Stimulated activated CD8-positive, alpha-beta memory T cell treated with anti-CD3 and anti-CD28 coated beads, Interleukin-7, amount 100 ng/mL, for 1 hour (primary cell): ENCODE results near the gene PAGR1.
"Not testable (repeated sequence)": the region's sequence is repeated elsewhere in the genome, so short reads cannot be mapped to it uniquely, and the experiment has no call there.

Experiments used
- DNase-seq, 2 donors: peaks; one replicate each; pipeline ENCODE4 v3.0.0-alpha.2; 2020; ENCODE audit warnings: low read depth in 2 of 2

PAGR1 gene

DNA sequence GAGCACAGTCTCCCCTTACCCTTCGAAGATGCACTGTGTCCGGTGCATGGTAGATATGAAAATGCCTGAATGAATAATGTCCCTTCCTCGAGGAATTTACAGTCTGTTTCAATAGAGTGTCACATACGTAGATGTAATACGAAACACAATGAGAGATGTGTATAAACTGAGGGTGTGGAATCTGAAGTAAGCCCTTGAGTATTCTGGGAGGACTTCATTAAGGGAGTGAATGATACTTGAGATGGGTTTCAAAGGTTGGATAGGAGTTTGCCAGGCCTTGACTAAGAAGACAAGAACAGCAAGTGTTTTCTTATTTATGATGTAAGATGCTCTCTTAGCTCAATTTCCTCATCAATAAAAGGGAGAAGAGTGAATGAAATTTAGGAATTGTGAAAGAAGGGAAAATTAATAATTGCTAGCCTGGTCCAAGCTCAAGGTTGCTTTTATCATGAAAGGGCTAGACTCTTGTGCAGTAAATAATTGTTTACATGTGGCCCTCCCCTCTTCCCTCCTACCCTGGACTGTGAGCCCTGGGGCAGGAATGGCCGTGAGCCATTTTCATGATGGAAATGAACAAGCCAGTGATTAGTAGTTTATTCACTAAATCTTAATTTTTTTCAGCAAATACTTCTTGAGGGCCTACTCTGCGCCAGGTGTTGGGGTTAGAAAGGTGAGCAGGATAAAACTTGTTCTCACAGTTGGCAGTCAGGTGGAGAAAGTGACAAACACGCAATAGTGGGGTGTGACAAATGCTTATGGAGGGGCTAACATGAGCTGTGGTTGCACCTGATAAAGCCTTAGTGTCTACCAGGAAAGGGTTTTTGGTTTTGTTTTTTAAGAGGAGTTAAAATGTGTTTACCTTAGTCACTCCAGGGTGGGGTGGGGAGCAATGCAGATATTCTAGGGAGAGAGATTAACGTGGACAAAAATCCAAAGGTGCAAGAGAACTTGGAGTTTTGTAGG is 23.8 kb upstream of the PAGR1 start:
- DNase-seq, result no peak

DNA sequence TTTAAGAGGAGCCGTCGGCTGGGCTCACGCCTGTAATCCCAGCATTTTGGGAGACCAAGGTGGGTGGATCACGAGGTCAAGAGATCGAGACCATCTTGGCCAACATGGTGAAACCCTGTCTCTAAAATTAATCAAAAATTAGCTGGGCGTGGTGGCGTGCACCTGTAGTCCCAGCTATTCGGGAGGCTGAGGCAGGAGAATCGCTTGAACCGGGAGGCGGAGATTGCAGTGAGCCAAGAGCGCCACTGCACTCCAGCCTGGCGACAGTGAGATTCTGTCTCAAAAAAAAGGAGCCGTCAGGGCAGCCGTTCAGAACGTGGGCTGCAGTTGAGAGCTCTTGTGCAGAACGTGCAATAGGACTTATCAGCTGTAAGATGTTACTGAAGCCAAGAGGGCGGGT is 22.8 kb upstream of the PAGR1 start:
- not testable (repeated sequence) for DNase-seq

GRCh38 chr16:29794231-29794710 is 21.7 kb upstream of the PAGR1 start:
- DNase-seq, result no peak

GRCh38 chr16:29802416-29802935 is 13.5 kb upstream of the PAGR1 start:
- DNase-seq, result no peak

- DNase-seq, result no peak
Measured at GRCh38 chr16:29804020-29804419, 11.9 kb upstream of the PAGR1 start.

DNA sequence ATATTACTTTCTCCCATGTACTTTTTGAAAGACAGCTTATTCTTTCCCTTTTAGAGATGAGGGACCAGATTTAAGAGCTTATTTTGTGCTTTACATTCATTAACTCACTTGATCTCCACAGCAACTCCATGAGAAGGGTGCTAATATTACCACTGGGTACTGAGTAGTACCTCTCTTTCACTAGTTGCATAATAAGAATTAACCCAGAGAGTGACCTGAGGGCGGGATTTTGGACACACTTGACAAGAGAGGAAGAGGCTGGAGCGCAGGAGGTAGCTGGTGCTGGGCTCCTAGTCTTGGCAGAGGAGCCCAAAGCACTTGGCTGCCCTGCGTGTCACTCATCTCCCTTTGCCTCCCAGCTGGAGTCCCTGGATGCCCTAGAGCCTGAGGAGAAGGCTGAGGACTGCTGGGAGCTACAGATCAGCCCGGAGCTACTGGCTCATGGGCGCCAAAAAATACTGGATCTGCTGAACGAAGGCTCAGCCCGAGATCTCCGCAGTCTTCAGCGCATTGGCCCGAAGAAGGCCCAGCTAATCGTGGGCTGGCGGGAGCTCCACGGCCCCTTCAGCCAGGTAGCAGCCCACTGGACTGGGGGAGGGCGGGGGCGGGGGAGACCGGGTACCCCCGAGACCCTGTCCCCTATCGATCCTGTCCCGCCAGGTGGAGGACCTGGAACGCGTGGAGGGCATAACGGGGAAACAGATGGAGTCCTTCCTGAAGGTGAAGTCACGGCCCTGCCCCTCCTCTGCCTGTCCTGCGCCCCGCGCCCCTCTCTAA is 11.3 kb upstream of the PAGR1 start:
- no peak for DNase-seq

DNA sequence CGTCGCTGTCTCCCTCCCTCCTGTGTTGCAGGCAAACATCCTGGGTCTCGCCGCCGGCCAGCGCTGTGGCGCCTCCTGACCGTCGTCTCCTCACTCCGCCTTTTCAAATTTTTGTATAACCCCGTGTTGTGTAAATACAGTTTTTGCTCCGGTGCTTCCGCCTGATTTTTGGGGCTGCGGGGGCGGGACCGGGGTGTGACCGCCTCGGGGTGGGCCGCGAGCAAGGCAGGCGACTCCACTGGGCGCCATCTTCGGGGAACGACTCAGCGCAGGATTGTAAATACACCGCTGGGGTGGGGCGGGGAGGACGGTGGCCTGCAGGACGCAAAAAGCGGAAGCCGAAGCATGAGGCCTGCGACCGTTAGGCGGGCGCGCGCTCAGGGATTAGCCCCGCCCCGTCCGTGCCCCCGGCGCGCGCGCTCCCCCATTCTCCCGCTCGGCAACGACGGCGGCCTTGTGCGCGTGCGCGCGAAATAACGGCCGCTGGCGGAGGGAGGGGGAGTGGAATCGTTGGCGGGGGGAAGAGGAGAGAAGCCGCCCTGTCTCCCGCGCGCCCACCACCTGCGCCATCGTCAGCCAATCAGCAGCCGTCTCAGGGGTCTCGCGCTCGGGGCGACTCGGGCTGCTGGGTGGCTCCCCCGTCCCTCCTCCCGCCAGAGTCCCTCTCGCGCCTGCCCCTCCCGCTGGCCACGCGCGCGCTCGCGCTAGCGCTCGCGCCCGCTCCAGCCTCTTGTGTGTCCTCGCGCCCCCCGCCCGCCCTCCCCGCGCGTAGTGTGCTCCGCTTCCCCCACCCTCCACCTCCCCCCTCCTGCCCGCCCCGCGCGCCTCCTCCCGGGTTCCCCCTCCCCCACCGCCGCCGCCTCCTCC is 10.5 kb upstream of the PAGR1 start:
- peak; percentile 94 to 95 for DNase-seq

DNA sequence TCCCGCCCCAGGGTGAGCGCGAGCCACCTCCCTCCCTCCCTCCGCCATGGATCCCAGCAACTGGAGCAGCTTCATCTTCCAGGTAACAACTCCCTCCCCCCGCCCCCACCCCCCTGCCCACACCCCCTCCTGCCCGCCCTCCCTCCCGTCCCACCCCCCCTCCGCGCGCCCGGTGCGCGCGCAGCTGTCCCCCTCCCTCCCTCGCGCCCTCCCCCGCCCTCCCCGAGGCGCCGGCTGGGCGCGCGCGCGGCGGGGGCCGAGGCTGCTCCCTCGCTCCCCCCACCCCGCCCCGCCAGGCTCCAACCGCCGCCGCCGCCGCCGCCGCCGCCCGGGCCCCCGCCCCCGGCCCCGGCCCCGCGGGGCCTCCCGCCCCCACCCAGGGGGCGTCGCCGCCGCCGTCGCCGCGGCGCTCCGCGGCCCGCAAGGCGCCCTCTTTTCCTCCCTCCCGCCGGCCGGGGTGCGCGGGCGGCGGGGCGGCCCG is 9.8 kb upstream of the PAGR1 start, which contains the start of gene MAZ:
MAZ (plus strand) TSS at position 431 of the 481 bp plus-strand sequence. CDS start 173 bp downstream, outside the sequence.
- DNase-seq, result peak in 1 of 2 donors; percentile 51

- no peak for DNase-seq
Measured at GRCh38 chr16:29806641-29807425, 9.1 kb upstream of the PAGR1 start.

DNA sequence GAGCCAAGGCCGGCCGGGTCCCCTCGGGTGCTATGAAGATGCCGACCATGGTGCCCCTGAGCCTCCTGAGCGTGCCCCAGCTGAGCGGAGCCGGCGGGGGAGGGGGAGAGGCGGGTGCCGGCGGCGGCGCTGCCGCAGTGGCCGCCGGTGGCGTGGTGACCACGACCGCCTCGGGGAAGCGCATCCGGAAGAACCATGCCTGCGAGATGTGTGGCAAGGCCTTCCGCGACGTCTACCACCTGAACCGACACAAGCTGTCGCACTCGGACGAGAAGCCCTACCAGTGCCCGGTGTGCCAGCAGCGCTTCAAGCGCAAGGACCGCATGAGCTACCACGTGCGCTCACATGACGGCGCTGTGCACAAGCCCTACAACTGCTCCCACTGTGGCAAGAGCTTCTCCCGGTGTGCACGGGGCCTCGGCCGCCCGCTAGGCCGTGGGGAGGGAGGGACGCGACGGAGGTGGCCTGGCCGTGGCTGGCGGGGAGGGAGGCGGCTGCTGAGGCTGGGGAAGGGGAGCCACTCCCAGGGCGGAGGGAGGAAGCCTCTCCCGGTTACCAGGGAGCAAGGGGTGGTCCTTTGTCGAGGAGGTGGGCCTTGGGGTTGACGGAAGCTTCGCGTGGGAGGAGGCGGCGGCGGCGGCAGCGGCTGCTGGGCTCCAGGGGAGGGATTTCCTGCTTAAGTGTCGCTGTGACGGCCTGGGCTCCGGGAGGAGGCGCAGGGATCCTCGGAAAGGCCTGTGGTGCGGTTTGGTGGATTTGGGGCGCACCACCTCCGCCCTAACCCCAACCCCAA is 8.3 kb upstream of the PAGR1 start:
- DNase-seq, result peak; percentile 64 to 66

DNA sequence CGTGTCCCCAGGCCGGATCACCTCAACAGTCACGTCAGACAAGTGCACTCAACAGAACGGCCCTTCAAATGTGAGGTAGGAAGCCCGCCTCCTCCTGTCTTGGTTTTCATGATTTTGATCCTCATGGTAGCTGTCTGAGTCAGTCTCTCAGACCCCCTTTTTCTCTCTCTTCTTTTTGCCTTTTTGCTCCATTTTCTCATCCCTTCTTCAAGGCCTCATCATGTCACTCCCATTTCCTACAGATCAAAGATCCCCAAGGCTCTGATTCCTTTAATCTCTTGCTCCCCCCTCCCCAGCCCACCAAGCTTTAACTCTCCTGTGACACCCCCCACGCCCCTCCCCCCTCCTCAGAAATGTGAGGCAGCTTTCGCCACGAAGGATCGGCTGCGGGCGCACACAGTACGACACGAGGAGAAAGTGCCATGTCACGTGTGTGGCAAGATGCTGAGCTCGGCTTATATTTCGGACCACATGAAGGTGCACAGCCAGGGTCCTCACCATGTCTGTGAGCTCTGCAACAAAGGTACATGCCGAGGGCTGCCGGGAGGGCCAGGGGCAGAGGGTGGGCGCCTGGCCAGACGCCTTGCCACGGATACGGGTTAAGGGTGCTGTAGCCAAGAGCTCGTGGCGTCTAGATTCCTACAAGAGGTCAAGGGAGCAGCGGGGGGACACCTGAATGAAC is 7.6 kb upstream of the PAGR1 start:
- no peak for DNase-seq

- DNase-seq, result no peak
Measured at GRCh38 chr16:29809031-29809747, 6.8 kb upstream of the PAGR1 start.

DNA sequence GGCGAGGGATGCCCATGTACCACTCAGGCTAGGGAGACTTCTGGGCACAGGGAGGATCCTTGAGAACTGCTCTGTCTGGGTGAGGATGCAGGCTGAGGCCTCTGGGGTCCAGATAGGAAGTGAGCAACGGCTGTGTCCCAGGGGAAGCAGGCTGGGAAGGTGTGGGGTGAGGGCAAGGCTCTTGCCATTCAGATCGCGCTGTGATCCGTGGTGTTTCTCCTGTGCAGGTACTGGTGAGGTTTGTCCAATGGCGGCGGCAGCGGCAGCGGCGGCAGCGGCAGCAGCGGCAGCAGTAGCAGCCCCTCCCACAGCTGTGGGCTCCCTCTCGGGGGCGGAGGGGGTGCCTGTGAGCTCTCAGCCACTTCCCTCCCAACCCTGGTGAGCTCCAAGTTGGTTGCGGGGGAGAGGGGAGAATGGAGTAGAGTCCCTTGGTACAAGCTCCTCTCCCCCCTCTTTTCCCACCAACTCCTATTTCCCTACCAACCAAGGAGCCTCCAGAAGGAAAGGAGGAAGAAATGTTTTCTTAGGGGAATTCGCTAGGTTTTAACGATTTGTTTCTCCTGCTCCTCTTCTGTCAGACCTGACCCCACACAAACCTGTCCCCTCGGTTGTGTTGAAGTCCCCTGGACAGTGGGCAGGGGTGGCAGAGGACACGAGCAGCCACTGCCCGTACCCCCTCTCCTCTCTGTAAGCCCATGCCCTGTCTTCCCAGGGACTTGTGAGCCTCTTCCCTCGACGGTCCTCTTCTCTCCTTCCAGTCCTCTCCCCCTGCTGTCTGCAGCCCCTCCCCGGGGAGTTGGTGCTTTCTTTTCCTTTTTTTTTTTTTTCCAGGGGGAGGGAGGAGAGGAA is 5.9 kb upstream of the PAGR1 start:
- no peak for DNase-seq

- DNase-seq, result no peak
Measured at GRCh38 chr16:29810699-29811169, 5.2 kb upstream of the PAGR1 start.

DNA sequence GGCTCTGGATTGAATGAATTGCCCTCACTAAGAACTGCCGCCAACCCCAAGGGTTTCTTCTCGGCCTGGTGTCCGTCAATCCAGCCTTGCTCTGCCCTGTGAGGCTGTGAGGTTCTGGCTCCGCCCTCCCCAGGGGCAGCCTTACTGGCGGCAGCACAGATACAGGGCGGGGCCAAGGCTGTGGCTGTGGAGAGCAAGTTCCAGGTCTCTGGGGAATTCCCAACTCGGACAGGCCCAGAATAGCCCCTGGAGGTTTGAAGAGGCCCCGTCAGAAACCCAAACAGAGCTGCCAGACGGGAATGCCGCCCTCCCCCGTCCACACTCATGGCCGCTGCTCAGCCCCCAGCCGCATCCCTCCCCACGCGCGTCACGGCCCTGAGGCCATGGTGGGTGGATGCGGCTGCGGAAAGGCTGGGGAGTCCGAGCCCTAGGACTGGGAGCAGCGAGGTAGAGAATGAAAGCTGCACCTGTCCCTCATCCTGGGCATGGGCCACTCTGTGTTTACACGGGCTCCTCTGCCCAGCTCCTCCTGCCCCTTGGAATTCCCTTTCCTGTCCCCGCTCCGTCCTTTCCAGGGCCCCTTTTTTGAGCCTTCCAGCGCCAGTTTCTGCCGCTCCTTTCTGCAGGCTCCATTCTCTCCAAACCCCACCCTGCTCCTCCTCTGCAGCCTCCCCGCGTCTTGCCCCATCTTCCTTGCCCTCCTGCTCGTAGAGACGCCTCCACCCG is 4.6 kb upstream of the PAGR1 start:
- no peak for DNase-seq

DNA sequence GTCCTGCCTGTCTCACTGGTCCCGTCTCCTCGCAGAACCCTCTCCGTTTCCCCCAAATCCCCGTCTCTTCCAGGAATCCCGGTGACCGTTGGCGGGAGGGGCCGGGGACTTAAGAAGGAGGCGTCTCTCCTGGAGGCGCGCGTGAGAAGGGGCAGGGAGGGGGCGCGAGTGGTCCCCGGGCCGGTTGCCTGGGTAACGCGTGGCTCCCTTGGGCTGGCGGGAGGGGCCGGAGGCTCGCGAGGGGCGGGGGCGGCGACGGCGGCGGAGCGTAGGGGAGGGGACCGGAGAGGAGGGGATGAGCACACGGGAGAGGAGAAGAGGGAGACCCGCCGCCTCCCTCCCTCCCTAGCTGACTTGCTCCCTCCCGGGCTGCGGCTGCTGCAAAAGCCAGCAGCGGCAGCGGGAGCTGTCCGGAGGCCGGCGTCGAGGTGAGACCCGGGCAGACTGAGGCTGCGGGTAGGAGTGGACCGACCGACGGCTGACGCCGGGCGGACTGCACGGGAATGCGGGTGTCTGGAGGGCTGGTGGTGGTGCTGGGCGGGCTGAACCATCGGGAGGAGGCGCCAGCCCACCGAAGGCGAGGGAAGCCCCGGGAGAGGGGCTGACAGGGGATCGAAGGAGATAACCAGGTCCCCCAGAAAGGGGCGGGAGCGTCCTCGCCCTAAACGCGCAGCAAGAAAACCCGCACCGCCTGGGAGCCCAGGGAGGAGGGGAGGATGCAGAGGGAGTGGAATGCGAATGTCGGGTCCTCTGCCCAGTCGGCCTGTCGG is 3.9 kb upstream of the PAGR1 start, which contains the start of gene PRRT2:
PRRT2 (plus strand) TSS at position 298 of the 770 bp plus-strand sequence. CDS start 862 bp downstream, outside the sequence.
- DNase-seq, result no peak
